Renal cortical epithelial cell (primary cell): ENCODE results near the gene ANKRD13D. TPM values are rescaled to one million over a fixed set of nuclear protein-coding genes. Genes with fewer than 3 reads are reported as not detected.
"Not testable (repeated sequence)": the region's sequence is repeated elsewhere in the genome, so short reads cannot be mapped to it uniquely, and the experiment has no call there.

Experiments used
- DNase-seq: peaks from one replicate; pipeline ENCODE4 v3.0.0-alpha.2; 2011; ENCODE audit warnings: low read depth
- total RNA-seq: library from RNA; depleted of rRNA; stranded (reverse); fragments of >200 nt; gene quantifications from 2 replicates; pipeline ENCODE4 v1.2.3, GENCODE V29; 2014

ANKRD13D gene
- total RNA-seq, 1 donor from 2014 or later, result 29.0 TPM

GRCh38 chr11:67317205-67317887 is 28.2 kb downstream of the ANKRD13D start:
- DNase-seq, result peak; percentile 89

- no peak for DNase-seq
Measured at GRCh38 chr11:67317888-67318555, 28.9 kb downstream of the ANKRD13D start.

GRCh38 chr11:67318876-67319275 is 29.8 kb downstream of the ANKRD13D start:
- DNase-seq, result not testable (repeated sequence)

- no peak for DNase-seq
Measured at GRCh38 chr11:67320011-67320410, 30.9 kb downstream of the ANKRD13D start.

GRCh38 chr11:67320691-67321090 is 31.6 kb downstream of the ANKRD13D start:
- no peak for DNase-seq

GRCh38 chr11:67321313-67321871 is 32.3 kb downstream of the ANKRD13D start:
- no peak for DNase-seq

- DNase-seq, result no peak
Measured at GRCh38 chr11:67322049-67322448, 32.9 kb downstream of the ANKRD13D start.

GRCh38 chr11:67323526-67323925 is 34.4 kb downstream of the ANKRD13D start:
- DNase-seq, result no peak

- DNase-seq, result no peak
Measured at GRCh38 chr11:67332081-67332691, 43.1 kb downstream of the ANKRD13D start.

- no peak for DNase-seq
Measured at GRCh38 chr11:67337257-67337656, 48.2 kb downstream of the ANKRD13D start.

- DNase-seq, result no peak
Measured at GRCh38 chr11:67344264-67344663, 55.2 kb downstream of the ANKRD13D start.

GRCh38 chr11:67345247-67345919 is 56.3 kb downstream of the ANKRD13D start:
- peak; percentile 46 for DNase-seq

GRCh38 chr11:67345920-67346819 is 57.1 kb downstream of the ANKRD13D start:
- DNase-seq, result peak; percentile 92

- no peak for DNase-seq
Measured at GRCh38 chr11:67347964-67348749, 59.1 kb downstream of the ANKRD13D start.

- no peak for DNase-seq
Measured at GRCh38 chr11:67349036-67349435, 59.9 kb downstream of the ANKRD13D start.

GRCh38 chr11:67349457-67349856 is 60.4 kb downstream of the ANKRD13D start:
- DNase-seq, result no peak

GRCh38 chr11:67349928-67350465 is 60.9 kb downstream of the ANKRD13D start:
- DNase-seq, result no peak

- peak; percentile 79 for DNase-seq
Measured at GRCh38 chr11:67351275-67352005, 62.3 kb downstream of the ANKRD13D start.
